T-helper 2 cell treated with Interferon-gamma antibody and Interleukin-4, amounts not matched to agents 100 ng/mL and 5 ng/mL, for 36 hours (primary cell): ENCODE results near the gene SEC22B. TPM values are rescaled to one million over a fixed set of nuclear protein-coding genes. Genes with fewer than 3 reads are reported as not detected.
"Not testable (repeated sequence)": the region's sequence is repeated elsewhere in the genome, so short reads cannot be mapped to it uniquely, and the experiment has no call there.

ENCODE experiments used
- intact Hi-C: fragments of 100-400 bp; cut with micrococcal nuclease; formaldehyde crosslinking; loops from one replicate; pipeline ENCODE4 v1.15.1; 2023
- total RNA-seq: library from RNA; stranded (reverse); gene quantifications from 2 replicates; pipeline ENCODE4 v1.2.3, GENCODE V29; 2022

The SEC22B gene
- total RNA-seq, 1 donor from 2014 or later: 28.1 TPM

DNA sequence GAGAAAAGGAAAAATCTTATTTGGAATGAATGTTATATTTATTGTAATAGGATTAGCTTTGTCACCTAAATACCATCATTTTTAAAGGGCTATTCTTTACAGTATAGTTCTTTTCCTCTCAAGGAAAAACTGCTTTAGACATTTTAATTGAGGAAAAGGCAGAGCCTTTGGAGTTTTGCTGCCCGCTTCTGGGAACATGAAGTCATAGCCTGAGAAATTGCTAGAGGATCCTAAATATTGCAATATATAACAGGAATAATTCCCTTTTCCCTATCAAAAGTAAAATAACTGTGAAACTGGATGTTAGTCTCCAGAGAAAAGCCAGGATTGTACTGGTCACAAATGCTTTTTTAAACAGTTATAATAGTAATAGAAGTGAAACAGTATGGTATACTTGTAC lies 30.5 kb downstream of the SEC22B start:
- intact Hi-C loops: loop anchor here (5.0 kb wide), 1 partner anchor 199 kb away; no protein-coding TSS in a partner anchor

DNA sequence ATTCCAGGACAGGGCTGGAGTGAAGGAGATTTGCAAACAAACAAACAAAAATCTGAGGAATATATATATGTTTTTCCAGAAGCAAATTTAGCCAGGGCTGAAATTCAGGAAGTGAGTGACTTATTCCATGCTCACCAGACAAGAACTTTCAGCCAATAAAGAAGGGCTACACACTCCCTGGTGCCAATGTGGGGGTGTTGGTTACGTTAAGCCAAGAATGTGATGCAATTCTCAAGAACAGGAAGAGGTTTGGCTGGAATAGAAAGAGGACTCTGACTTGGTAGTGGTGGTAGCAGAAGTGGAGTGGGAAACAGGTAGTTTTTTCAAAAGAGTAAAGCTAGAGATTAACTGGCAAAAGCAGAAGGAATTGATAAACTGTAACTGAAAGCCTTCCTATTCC lies 31.7 kb downstream of the SEC22B start:
- intact Hi-C loops: loop anchor here (5.0 kb wide), 1 partner anchor 197 kb away; no protein-coding TSS in a partner anchor

DNA sequence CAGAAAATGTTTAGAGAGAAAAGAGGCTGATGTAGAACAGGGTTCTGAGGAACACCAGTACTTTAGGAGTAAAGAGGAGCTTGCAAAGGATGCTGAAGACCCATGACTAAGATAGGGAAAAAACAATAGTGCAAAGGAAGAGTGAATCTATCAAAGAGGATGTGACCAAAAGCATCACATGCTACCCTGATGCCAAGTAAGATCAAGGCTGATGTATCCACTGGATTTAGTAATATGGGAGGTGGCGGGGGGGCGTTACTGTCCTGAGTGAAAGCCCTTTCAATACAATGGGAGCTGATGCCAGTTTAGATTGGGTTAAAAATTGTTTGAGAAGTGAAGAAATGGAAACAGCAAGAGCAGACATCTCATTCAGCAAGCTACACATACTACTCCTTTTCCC lies 32.2 kb downstream of the SEC22B start:
- intact Hi-C loops: not testable (repeated sequence)

DNA sequence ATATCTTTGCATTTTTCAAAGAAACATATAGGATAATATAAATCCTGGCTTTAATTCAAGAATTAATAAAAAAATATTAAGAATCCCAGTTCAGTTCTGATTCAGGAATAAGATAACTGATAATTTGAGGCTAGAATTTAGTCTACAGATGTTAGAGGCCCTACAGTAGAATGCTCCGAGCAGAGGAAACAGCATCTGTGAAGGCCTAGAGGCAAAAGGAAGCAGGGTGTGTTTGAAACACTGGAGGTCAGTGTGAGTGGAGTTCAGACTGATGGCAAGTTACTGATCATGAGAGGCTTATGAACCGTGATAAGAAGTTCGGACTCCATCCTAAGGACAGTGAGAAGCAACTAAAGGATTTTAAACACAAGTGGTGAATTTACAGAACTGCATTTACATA lies 33.0 kb downstream of the SEC22B start:
- intact Hi-C loops: not testable (repeated sequence)

DNA sequence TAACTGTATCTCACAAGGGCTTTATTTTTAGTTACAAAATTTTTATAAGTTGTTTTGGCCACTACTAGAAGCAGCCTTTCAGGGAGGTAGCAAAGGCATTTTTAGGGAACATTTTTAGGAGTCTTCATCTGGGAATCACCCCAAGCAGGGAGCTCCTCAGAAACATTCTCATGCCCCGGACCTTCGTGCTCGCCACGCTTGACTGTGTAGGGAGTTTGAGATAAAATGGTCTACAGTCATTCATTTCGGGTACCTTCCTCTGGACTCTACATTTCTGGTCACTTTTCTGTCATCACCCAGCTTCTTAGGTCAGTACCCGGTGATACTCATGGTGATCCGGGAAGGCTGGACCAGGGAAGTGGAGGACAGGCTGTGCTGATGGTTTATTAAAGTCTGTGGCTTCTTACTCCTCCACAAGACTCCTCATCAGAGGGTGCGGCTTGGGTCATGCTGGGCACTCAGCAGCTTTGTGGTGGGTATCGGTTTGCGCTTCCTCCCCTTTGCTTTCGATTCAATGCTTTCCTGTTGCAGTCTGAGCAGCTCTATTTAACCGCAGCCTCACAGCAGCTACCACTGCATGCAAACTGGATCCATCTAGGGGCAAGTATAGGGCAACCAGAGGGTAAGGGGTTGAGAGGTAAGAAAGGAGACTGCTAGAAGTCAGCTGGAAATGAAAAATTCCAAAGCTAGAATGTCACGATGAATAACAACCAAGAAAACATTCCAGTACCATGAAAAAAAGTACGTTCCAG lies 33.6 kb downstream of the SEC22B start:
- intact Hi-C loops: not testable (repeated sequence)

DNA sequence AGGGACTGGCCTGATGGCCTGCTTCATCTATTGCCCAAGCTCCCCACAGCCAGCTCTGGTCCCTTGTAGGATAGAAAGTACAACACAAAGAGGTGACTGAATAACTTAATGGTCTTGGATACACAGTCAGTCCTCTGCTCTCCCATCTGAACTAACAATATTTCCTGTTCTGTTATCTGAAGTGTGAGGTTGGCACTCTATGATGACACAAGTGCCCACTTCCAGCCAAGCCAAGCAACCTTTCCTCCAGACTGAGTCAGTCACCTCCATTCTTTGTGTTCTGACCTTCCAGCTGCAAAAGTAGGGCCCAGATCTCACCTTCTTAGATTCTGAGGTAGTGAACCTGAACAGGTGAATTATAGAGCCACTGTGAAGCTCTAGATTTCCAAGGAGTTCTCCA lies 34.5 kb downstream of the SEC22B start:
- intact Hi-C loops: not testable (repeated sequence)

DNA sequence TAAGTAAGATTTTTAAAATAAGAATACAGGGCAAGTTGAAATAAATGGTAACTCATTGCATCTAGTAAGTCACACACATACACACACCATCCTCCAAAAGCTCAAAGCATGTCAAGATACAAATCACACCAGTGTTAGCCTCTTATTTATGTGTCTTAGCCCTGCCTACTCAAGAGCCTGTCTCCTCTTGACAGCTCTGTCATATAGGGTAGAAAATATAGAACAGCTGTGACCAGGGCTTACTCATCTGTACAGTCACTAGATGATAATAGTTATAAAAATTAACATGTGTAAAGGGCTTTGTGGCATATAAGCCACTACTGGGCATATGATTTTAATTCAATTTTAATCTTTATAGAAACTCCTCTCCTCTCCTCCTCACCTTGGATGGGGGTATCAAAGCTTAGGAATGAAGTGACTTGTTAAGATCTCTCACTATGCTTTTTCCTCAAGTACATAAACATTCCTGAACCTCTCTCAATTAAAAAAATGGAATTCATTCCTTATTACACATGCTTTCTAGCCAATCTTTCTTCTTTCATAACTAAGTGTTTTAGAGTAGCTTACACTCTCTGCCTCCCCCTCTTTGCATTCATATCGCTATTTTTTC lies 35.6 kb downstream of the SEC22B start:
- intact Hi-C loops: not testable (repeated sequence)

DNA sequence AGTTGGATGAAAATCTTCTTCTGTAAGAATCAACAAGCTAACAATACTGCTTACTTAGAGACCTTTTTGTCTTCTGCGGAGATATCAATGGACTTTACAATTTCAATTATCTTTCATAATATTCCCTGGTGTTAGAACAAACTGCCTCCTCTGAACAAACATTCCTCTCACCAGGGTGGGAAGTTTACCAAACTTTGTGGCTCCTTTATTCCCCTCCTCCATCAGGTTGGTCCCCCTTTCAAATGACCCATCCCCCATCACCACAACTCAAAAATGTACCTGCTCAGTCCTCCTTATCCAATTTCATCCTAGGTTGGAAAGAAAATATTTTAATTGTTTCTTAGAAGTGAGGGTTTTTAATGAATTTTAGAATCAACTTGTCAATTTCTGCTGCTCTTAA lies 40.2 kb downstream of the SEC22B start:
- intact Hi-C loops: not testable (repeated sequence)

DNA sequence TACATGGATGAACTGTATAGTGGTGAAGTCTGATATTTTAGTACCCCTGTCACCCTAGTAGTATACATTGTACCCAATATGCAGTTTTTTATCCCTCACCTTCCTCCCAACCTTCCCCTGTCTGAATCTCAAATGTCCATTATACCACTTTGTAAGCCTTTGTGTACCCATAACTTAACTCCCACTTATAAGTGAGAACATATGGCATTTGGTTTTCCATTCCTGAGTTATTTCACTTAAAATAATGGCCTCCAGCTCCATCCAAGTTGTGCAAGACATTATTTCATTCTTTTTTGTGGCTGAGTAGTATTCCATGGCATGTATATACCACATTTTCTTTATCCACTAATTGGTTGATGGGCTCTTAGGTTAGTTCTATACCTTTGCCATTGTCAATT lies 42.4 kb downstream of the SEC22B start:
- intact Hi-C loops: not testable (repeated sequence)

DNA sequence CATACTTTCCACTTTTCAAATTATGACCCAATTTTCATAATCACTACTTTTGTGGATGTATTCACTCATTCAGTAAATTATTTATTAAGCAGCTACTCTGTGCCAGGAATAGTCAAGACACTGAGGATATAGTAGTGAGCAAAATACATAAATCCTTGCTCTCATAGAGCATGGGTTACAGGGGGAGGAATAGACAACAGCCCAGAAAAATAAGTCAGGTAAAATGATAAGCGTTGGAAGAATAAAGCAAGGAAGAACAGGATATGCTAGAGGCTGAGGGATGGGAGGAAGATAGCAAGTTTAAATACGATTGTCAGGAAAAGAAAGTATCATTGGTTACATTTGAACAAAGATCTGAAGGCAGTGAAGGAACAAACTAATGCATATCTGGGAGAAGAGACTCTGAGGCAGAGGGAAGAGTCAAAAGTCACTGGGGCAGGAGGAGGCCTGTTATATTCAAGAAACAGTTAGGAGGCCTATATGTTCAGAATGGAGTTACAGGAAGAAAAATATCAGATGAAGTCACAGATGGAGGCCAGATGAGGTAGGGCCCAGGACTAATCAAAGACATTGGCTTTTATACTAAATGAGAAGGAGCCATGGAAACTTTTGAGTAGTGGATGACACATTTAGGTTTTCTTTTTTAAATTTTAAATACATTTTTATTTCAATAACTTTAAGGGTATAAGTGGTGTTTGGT lies 42.9 kb downstream of the SEC22B start:
- intact Hi-C loops: no loop called here

DNA sequence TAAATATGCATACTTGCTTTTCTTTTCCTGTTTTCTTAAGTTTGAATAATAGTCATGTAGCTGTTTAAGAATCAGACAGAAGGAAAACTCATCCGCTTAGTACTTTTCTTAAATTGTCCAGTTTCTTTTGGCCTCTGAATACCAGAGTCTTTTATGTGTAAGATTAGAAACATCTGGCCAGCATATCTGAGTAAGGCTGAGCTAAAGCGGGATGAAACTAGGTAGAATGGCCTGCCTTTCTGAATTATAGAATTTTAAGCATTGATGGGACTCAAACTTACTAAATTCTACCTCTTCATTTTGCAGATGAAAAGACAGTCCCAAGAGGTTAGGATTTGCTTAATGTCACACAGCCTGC lies 43.9 kb downstream of the SEC22B start:
- intact Hi-C loops: not testable (repeated sequence)

DNA sequence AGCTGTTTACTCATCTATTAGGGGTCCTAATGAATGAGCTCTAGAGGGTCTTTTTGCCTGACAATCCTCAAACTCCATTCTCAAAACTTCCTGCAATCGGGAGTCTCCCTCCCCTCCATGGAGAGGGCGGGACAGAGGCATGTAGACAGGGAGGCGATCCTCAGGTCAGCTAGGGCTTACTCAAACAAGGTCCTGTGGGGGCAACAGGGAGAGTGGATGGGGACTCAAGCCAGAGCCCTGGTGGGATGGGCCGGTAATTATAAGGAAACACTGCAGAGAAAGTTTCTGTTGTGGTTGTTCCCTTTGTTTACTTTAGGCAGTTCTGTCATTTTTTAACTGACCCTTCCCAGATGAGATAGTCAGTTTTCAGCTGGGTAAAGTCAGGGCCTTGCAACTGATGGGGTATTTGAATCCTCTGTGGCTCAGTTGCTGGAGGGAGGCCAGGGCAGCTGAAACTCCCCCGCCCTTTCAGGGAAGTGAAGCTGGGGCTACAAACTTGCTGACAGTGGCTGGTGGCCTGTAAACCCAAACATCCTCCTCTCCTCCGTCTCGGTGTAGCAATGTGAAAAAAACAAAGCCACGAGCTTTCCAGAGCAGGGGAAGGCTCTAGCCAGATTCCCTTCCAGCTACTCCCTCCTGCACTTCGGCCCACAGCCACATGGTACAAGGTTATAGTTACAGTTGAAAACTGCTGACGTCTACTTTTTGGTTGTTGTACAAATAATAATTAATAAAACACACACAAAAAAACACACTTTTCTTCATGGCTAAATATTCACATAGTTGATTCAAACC lies 44.5 kb downstream of the SEC22B start:
- intact Hi-C loops: not testable (repeated sequence)

DNA sequence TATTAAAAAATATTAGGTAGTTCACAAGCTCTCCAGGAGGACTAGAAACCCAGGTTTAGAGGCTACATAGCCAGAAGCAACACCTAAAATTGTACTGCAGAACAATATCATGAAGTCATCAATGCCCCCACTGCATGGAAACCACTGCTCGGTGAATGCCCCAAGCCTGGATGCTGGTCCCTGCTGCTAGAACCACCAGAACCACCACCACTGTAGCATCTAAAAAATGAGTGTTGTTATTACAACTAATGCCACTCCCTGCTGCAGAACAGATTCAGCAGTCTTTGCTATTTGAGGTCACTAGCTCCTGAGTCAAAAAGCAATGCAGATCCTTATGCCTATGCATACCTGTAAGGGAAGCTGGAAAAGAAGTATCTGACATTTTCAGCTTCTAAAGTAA lies 48.4 kb downstream of the SEC22B start:
- intact Hi-C loops: not testable (repeated sequence)

DNA sequence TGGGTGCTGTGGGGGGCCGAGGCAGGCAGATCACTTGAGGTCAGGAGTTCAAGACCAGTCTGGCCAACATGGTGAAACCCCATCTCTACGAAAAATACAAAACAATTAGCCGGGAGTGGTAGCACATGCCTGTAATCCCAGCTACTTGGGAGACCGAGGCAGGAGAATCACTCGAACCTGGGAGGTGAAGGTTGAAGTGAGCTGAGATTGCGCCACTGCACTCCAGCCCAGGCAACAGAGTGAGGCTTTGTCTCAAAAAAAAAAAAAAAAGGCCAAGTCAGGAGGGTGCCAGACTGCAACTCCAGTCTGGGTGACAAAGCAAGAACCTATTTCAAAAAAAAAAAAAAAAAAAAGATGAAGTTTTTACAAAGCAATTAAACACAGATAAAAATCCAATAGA lies 50.1 kb downstream of the SEC22B start:
- intact Hi-C loops: not testable (repeated sequence)

DNA sequence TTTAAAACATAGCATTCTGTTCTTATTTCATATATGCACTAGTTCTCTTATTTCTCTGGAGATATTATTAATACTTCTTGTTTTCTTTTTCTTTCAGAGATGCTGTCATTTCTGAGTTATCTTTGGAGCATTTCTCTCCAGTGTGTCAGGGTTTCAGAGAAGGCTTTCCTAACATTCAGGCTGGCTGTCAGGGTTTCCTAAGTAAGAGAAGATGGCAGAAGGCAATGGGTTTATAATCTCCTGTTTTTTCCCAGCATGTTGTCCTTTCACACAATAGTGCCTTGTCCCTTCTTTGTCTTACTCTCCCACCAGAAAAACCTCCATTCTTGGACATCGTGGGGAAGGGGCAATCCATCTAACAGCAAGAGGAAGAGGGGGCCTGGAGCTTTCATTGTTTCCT lies 51.7 kb downstream of the SEC22B start:
- intact Hi-C loops: not testable (repeated sequence)

DNA sequence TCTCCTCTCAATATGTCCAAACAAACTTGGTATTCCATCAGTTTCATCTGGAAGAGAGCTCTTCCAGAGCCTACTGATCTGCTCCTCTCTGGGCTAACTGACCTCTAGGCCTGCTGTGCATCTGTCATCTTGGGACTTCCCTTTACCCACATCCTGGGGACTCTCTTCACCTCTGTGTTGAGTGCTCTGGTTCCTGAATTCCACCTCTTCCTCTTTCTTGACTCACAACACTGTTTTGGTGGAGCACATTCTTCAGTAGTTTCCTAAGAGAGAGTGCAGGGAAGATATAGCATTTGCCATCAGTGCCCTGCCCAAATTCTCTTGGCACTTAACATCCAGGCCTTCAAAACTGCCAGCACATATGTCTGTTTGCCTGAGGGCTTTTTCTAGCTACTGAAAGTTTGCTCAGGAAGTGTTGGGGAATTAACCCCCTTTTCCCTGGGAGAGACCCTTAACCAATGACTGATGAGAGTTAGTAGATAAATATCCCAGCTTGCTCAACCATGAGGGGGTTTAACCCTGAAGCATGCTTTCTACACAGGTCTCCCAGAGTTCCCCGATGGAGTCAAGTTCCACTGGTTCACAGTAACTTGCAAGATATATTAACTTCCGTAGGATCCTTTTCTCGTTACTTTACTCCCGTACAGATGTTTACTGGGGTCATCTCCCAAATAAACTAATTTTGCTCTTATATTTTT lies 52.4 kb downstream of the SEC22B start:
- intact Hi-C loops: not testable (repeated sequence)

DNA sequence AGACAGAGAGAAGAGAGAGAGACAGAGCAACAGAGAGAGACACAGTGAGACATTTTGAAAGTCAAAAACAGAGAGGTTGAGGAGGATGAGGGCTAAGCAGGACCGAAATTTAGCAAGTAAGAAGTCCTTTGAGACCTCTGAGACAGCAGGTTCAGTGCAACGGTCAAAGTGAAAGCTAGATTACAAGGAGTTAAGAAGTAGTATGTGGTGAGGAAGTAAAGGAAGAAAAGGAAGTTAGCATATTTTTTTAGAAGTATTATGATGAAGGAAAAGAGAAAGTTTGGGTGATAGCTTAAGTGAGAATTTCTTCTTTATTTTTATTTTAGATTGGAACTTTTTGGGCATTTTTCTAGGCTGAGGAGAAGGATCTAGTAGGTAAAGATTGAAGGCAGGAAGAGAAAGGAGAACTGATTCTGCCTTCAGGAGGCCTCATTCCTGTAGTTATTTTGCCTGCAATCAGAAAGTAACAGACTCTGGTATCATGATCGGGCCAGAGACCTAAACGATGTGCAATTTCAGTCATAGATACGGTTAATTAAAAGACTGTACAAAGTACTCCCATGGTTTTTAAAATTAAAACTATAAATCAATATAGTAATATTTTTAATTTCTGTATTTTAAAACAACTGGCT lies 53.9 kb downstream of the SEC22B start:
- intact Hi-C loops: not testable (repeated sequence)

DNA sequence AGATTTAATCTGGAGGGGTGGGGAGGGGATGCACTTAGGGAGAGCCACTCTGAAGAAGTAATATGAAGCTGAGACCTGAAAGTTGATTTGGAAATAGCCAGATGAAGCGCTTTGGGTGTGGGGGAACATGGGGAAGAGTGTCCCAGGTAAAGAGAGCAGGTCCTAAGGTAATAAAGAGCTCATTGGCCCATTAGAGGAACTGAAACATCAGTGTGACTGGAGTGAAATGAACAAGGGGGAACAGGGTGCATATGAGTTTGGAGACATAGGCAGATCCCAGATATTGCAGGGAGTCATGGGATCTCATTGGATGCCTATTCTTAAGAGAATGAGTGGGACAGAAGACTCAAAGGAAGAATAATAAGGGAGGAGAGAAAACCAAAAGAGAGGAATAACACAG lies 54.5 kb downstream of the SEC22B start:
- intact Hi-C loops: not testable (repeated sequence)

DNA sequence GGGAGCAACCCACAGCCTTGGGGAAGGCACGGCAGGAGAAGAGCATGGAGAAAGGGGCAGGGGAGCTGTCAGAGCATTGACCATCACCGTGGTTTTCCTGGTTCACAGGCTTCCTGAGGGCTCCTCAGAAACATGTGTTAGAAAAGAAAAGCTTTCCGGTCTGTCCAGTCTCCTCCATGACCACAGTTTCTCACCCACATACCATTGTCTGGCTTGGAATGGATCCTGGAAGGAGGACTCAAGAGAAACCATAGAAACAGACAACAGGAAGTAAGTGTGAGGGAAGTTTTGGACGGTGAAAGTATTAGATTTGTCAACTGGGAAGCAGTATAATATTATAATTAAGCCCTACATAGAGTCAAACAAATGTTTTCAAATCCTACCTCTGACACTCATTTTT lies 55.8 kb downstream of the SEC22B start:
- intact Hi-C loops: not testable (repeated sequence)

DNA sequence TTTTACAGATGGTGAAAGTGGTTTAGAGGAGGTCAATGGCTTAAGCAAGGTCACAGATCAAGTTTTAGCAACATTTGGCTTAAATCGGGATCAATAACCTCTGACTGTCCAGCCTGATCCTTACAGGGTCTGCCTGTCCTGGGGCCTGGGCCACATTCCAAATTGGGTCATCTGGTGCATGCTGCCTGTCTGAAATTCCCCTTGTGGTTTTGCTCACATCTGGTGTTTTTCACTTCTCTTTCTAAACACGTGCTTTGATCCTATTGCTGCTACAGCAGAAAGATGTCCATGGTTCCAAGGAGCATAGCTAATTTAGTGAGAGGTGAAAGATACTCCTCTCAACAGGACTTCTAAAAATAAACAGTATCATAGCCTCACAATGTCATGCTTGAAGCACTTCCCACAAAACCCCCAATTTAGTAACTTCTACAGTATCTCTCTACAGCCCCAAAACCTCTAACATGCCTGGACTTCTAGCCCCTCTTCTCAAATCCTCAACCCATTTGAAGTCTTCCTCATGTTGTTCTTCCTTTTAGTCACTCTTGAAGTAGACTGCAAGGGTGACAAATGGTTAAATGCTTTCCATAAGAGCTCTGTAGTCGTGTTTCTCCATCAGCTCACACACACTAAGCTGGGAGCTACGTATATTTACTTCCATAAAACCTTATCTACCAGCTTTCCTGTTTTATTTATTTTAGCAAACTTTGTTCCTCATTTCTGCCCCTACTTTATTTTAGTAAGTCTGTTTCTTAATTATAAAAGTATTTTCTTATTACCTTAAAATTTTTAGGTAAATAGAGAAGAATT lies 58.7 kb downstream of the SEC22B start:
- intact Hi-C loops: not testable (repeated sequence)
